HCT116 (cell line): ENCODE data around the gene PODNL1. TPM values are rescaled to one million over a fixed set of nuclear protein-coding genes. Genes with fewer than 3 reads are reported as not detected.

Experiments
- ATAC-seq: fragments of 200-7000 bp; cut with Tn5 transposase; 2 replicates; pipeline ENCODE4 v1.9.1; 2020; ENCODE audit warnings: mild to moderate bottlenecking, moderate library complexity
- BruUV-seq: library from RNA; stranded (reverse); fragments of 400-500 nt; replicated peaks from 2 replicates; lab custom pipeline; 2021; lab: Mats Ljungman, UMichigan
- CTCF ChIA-PET: fragments of 300-600 bp; sonication (Branson Sonifier 250); formaldehyde crosslinking; loops from one replicate; lab custom pipeline; 2021; ENCODE audit warnings: antibody characterized with exemption; lab: Charles Lee
- POLR2A ChIA-PET: fragments of 300-600, 350-600 bp; sonication (Branson Sonifier 250); formaldehyde crosslinking; loops from one replicate; lab custom pipeline; 2021; ENCODE audit warnings: antibody characterized with exemption; lab: Charles Lee
- RAD21 ChIA-PET, 2 experiments: fragments of 300-600 bp; sonication (Branson Sonifier 250); formaldehyde crosslinking; loops; one replicate each; lab custom pipeline; 2023; ENCODE audit warnings: low total read pairs in 2 of 2; ENCODE audit not compliant: uncharacterized antibody in 2 of 2, unreplicated experiment in 2 of 2, low non-redundant PET in 1 of 2; lab: Charles Lee
- DNase-seq: peaks from one replicate; pipeline ENCODE4 v3.0.0-alpha.2; 2010; ENCODE audit warnings: low read depth, low spot score
- H2AFZ ChIP-seq: fragments of 200-600 bp; shearing (Covaris generic), sonication (generic); 2 replicates; pipeline ENCODE4 v1.6.1; 2017; ENCODE audit warnings: low read depth, mixed run types, mixed read lengths, antibody characterized with exemption, low read length; ENCODE audit not compliant: poor library complexity, severe bottlenecking
- H3K27ac ChIP-seq: 2 replicates; pipeline ENCODE4 v1.5.1; 2012; ENCODE audit warnings: low read depth, low read length
- H3K27me3 ChIP-seq: fragments of 200-600 bp; sonication (generic); 2 replicates; pipeline ENCODE4 v1.6.1; 2016; ENCODE audit warnings: mixed run types, low read length, mixed read lengths; ENCODE audit not compliant: insufficient read depth
- H3K36me3 ChIP-seq, 2 experiments: fragments of 200-500 bp in 1 of 2; fragments of 200-600 bp in 1 of 2; sonication (Bioruptor generic) in 1 of 2; sonication (generic) in 1 of 2; 2 replicates each; pipeline versions ENCODE4 v1.5.1 to v1.6.1; 2014 to 2016; ENCODE audit warnings: low read length in 2 of 2, inconsistent platforms in 1 of 2, mixed read lengths in 1 of 2, mixed run types in 1 of 2; ENCODE audit not compliant: insufficient read depth in 2 of 2, control insufficient read depth in 1 of 2
- H3K4me1 ChIP-seq, 2 experiments: fragments of 200-600 bp in 1 of 2; sonication (generic) in 1 of 2; 2 replicates each; pipeline versions ENCODE4 v1.5.1 to v1.6.1; 2012 to 2017; ENCODE audit warnings: low read length in 2 of 2, inconsistent platforms in 1 of 2, mild to moderate bottlenecking in 1 of 2, mixed read lengths in 1 of 2, mixed run types in 1 of 2, moderate library complexity in 1 of 2; ENCODE audit not compliant: insufficient read depth in 2 of 2, control insufficient read depth in 1 of 2
- H3K4me2 ChIP-seq: fragments of 200-600 bp; sonication (generic); 2 replicates; pipeline ENCODE4 v1.6.1; 2017; ENCODE audit warnings: mixed run types, low read length, mixed read lengths
- H3K4me3 ChIP-seq, 2 experiments: fragments of 200-600 bp in 1 of 2; sonication (generic) in 1 of 2; replicated peaks in 1 of 2; 2 replicates each; pipeline ENCODE4 v1.5.1; 2011 to 2016; ENCODE audit warnings: low read length in 2 of 2, control low read depth in 1 of 2, low read depth in 1 of 2, mild to moderate bottlenecking in 1 of 2, mixed read lengths in 1 of 2, mixed run types in 1 of 2
- H3K79me2 ChIP-seq: fragments of 200-600 bp; sonication (generic); 2 replicates; pipeline ENCODE4 v1.6.1; 2017; ENCODE audit warnings: mild to moderate bottlenecking, mixed run types, low read length, moderate library complexity, mixed read lengths; ENCODE audit not compliant: insufficient read depth
- H3K9ac ChIP-seq: fragments of 200-600 bp; sonication (generic); 2 replicates; pipeline ENCODE4 v1.6.1; 2016; ENCODE audit warnings: low read length, mixed read lengths
- H3K9me2 ChIP-seq: fragments of 200-600 bp; sonication (generic), shearing (Covaris generic); 2 replicates; pipeline ENCODE4 v1.6.1; 2017; ENCODE audit warnings: mixed run types, mild to moderate bottlenecking, moderate library complexity; ENCODE audit not compliant: insufficient read depth
- H3K9me3 ChIP-seq, 2 experiments: fragments of 200-500 bp in 1 of 2; fragments of 200-600 bp in 1 of 2; sonication (Bioruptor generic) in 1 of 2; sonication (generic) in 1 of 2; 2 replicates each; pipeline ENCODE4 v1.6.1; 2014 to 2017; ENCODE audit warnings: low read length in 2 of 2, mixed read lengths in 2 of 2, inconsistent platforms in 1 of 2, low read depth in 1 of 2, mild to moderate bottlenecking in 1 of 2, mixed run types in 1 of 2, moderate library complexity in 1 of 2; ENCODE audit not compliant: control insufficient read depth in 1 of 2, insufficient read depth in 1 of 2
- H4K20me1 ChIP-seq: fragments of 200-600 bp; sonication (generic), shearing (Covaris generic); 2 replicates; pipeline ENCODE4 v1.6.1; 2017; ENCODE audit warnings: mixed run types, mild to moderate bottlenecking, moderate library complexity; ENCODE audit not compliant: insufficient read depth
- SIN3A ChIP-seq: IDR thresholded peaks from 2 replicates; pipeline ENCODE4 v1.6.1; 2012; ENCODE audit warnings: low read depth
- SP1 ChIP-seq: IDR thresholded peaks from 2 replicates; pipeline ENCODE4 v1.6.1; 2012; ENCODE audit warnings: low read depth
- SRF ChIP-seq: IDR thresholded peaks from 2 replicates; pipeline ENCODE4 v1.6.1; 2012; ENCODE audit warnings: low read depth
- YY1 ChIP-seq: IDR thresholded peaks from 2 replicates; pipeline ENCODE4 v1.6.1; 2011; ENCODE audit warnings: low read length, low read depth, moderate library complexity, mild to moderate bottlenecking; ENCODE audit not compliant: insufficient replicate concordance; ENCODE audit errors: extremely low read depth
- intact Hi-C: fragments of 100-400 bp; cut with micrococcal nuclease; formaldehyde crosslinking; loops from 2 replicates; pipeline ENCODE4 v1.10.0; 2022
- total RNA-seq: library from RNA; stranded (reverse); gene quantifications from one replicate; pipeline ENCODE4 v1.2.1, GENCODE V29; 2021; ENCODE audit not compliant: unreplicated experiment
- TF ChIP-seq, protein P1 (sequence below): IDR thresholded peaks from 2 replicates; pipeline ENCODE4 v1.6.1; 2011; ENCODE audit warnings: mild to moderate bottlenecking, low read length, moderate library complexity; ENCODE audit not compliant: insufficient replicate concordance; ENCODE audit errors: extremely low read depth
- TF ChIP-seq, protein P2 (sequence below), 3 experiments: fragments of 200-600 bp in 1 of 3; sonication (generic) in 1 of 3; IDR thresholded peaks in 2 of 3; conservative IDR thresholded peaks in 1 of 3; 2 replicates each; pipeline ENCODE4 v1.5.1; 2012 to 2017; ENCODE audit warnings: low read depth in 2 of 3, low read length in 2 of 3, antibody characterized with exemption in 1 of 3, borderline replicate concordance in 1 of 3, control low read depth in 1 of 3, mild to moderate bottlenecking in 1 of 3, mixed read lengths in 1 of 3, mixed run types in 1 of 3, moderate library complexity in 1 of 3; ENCODE audit not compliant: insufficient read depth in 1 of 3
- TF ChIP-seq, protein P3 (sequence below): IDR thresholded peaks from 2 replicates; pipeline ENCODE4 v1.6.1; 2012

PODNL1 gene
- total RNA-seq, 1 experiment from 2014 or later = 0.71 TPM

DNA sequence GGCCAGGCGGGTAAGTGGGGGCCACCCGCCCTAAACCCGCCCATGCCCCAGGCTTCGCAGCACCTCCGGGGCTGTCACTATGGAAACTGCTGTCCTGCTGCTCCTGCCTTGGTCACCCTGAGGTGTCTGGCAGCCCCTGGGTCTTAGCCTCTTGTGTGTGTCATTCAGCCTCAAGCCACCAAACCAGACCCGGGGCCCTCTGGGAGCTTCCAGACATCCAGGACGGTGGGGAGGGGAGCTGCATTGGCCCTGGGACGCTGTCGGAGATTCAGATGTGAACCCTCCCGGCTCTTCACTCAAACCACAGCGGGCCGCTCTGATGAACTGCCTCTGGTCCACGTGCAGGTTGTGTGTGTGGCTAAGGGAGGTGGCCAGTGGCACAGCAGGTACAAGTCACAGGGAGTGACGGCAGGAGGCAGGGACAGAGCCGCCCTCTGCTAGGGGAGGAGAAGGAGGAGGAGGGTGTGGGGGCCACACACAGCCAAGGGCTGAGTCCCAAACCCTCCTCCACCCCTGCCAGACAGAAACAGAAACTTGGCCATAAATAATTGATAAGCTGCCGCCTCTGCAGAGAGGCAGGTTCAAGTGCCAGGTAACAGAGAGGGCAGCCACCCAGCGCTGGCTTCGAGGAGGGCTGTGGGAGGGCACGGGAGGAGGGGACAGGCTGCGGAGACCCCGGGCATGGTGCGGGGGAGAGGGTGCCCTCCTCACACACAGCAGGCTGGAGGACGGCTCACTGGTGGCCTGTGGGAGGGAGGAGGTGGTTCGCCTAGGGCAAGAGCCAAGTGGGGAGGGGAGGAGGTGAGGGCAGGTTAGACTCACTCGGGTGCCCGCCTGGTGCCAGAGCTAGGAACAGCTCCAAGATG lies 53.3 kb downstream of the PODNL1 start (continued):
- TF ChIP-seq, protein P1, sequence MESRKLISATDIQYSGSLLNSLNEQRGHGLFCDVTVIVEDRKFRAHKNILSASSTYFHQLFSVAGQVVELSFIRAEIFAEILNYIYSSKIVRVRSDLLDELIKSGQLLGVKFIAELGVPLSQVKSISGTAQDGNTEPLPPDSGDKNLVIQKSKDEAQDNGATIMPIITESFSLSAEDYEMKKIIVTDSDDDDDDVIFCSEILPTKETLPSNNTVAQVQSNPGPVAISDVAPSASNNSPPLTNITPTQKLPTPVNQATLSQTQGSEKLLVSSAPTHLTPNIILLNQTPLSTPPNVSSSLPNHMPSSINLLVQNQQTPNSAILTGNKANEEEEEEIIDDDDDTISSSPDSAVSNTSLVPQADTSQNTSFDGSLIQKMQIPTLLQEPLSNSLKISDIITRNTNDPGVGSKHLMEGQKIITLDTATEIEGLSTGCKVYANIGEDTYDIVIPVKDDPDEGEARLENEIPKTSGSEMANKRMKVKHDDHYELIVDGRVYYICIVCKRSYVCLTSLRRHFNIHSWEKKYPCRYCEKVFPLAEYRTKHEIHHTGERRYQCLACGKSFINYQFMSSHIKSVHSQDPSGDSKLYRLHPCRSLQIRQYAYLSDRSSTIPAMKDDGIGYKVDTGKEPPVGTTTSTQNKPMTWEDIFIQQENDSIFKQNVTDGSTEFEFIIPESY = no peak
- no peak for TF ChIP-seq SP1

- POLR2A ChIA-PET = no interaction called here
Measured at GRCh38 chr19:13883516-13884064, 54.6 kb downstream of the PODNL1 start.

More at GRCh38 chr19:13883516-13884064, 54.6 kb downstream of the PODNL1 start:
- no peaks in the 10 kb centered on the region for H3K9me2 ChIP-seq
- TF ChIP-seq, protein P2, sequence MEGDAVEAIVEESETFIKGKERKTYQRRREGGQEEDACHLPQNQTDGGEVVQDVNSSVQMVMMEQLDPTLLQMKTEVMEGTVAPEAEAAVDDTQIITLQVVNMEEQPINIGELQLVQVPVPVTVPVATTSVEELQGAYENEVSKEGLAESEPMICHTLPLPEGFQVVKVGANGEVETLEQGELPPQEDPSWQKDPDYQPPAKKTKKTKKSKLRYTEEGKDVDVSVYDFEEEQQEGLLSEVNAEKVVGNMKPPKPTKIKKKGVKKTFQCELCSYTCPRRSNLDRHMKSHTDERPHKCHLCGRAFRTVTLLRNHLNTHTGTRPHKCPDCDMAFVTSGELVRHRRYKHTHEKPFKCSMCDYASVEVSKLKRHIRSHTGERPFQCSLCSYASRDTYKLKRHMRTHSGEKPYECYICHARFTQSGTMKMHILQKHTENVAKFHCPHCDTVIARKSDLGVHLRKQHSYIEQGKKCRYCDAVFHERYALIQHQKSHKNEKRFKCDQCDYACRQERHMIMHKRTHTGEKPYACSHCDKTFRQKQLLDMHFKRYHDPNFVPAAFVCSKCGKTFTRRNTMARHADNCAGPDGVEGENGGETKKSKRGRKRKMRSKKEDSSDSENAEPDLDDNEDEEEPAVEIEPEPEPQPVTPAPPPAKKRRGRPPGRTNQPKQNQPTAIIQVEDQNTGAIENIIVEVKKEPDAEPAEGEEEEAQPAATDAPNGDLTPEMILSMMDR (IDR thresholded peaks at IDR 0.05 in 2 of 3, conservative IDR thresholded peaks at IDR 0.05 in 1 of 3; ENCODE audit: borderline replicate concordance in 1 of 3, insufficient read depth in 1 of 3, low read depth in 2 of 3, low read length in 2 of 3) = peak; percentile 7 to 44 (median 41); a peak in 4 of 6 replicates
- TF ChIP-seq YY1 (no peak), SIN3A (no peak), SRF (no peak)
- TF ChIP-seq, protein P3, sequence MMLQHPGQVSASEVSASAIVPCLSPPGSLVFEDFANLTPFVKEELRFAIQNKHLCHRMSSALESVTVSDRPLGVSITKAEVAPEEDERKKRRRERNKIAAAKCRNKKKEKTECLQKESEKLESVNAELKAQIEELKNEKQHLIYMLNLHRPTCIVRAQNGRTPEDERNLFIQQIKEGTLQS = no peak
- TF ChIP-seq, all 23 proteins: peak for 1
- RAD21 ChIA-PET = no interaction called here
- Histone ChIP-seq H2AFZ (no peak overlapping the region), H3K27me3 (no peaks in the 10 kb centered on the region), H3K4me1 (peaks cover 25 to 40% of the 10 kb centered on the region in 2 experiments), H3K9me3 (no peaks in the 10 kb centered on the region), H3K4me3 (no peak overlapping the region), H3K4me2 (no peak overlapping the region), H3K9ac (no peak overlapping the region), H3K79me2 (no peaks in the 10 kb centered on the region), H3K36me3 (no peaks in the 10 kb centered on the region), H3K27ac (no peak overlapping the region; the same call in 1 of the 2 replicates), H4K20me1 (no peaks in the 10 kb centered on the region)
- no peak for ATAC-seq
- intact Hi-C loops = loop anchor here (5.0 kb wide), 1 partner anchor 314 kb away; no protein-coding TSS in a partner anchor
- CTCF ChIA-PET = interaction anchor here (1.2 to 2.2 kb wide), 3 partner anchors 188 to 253 kb away, joined by 3 to 6 read pairs (median 3); partner anchors contain the start of genes ASF1B and MISP3
- no peak for DNase-seq
- no TSS peak for BruUV-seq
